Spleen (tissue), 7 donors: Measurements from ENCODE around the gene ADAMTS14.

Source experiments
- CTCF ChIP-seq, 11 experiments: fragments of 200-600 bp in 7 of 11; fragments of 450-650 bp in 4 of 11; sonication (generic) in 4 of 11; IDR thresholded peaks in 8 of 11; conservative IDR thresholded peaks in 3 of 11; 1 replicate in 7 of 11; 2 replicates in 4 of 11; pipeline versions ENCODE4 v1.4.0 to v1.8.0; 2016 to 2021; ENCODE audit warnings: antibody characterized with exemption in 11 of 11, inconsistent platforms in 4 of 11, mild to moderate bottlenecking in 1 of 11
- POLR2A ChIP-seq, 3 donors: fragments of 450-650 bp; IDR thresholded peaks; one replicate each; pipeline ENCODE4 v1.5.1; 2017; ENCODE audit warnings: antibody characterized with exemption in 3 of 3, mild to moderate bottlenecking in 1 of 3
- donor health status: DM: no; HTN: no; CAD: no; lungs with moderate emphysema.
- donor health status: DM: no; HTN: no; CAD: no.
- donor health status: DM: no; HTN: no; CAD: no.

GRCh38 chr10:70770001-70770400 is 97.7 kb downstream of the ADAMTS14 start:
- no peak for TF ChIP-seq POLR2A (IDR thresholded peaks at IDR 0.05)
- no peak for TF ChIP-seq CTCF (IDR thresholded peaks at IDR 0.05 in 8 of 11, conservative IDR thresholded peaks at IDR 0.05 in 3 of 11)
